Activated CD8-positive, alpha-beta memory T cell treated with anti-CD3 and anti-CD28 coated beads for 36 hours (primary cell): Measurements from ENCODE around the gene IFNL4. TPM values are rescaled to one million over a fixed set of nuclear protein-coding genes. Genes with fewer than 3 reads are reported as not detected.

Source experiments
- CTCF ChIA-PET: fragments of 350-600 bp; sonication (Branson Sonifier 250); formaldehyde crosslinking; loops from one replicate; lab custom pipeline; 2021; ENCODE audit warnings: antibody characterized with exemption; lab: Charles Lee
- POLR2A ChIA-PET: fragments of 350-600 bp; sonication (Branson Sonifier 250); formaldehyde crosslinking; loops from one replicate; lab custom pipeline; 2021; ENCODE audit warnings: antibody characterized with exemption; lab: Charles Lee
- total RNA-seq, 2 experiments: library from RNA; stranded (reverse); gene quantifications; one replicate each; pipeline ENCODE4 v1.2.3, GENCODE V29; 2021

Gene IFNL4
- total RNA-seq, 2 experiments from 2014 or later, result 0.25 TPM

DNA sequence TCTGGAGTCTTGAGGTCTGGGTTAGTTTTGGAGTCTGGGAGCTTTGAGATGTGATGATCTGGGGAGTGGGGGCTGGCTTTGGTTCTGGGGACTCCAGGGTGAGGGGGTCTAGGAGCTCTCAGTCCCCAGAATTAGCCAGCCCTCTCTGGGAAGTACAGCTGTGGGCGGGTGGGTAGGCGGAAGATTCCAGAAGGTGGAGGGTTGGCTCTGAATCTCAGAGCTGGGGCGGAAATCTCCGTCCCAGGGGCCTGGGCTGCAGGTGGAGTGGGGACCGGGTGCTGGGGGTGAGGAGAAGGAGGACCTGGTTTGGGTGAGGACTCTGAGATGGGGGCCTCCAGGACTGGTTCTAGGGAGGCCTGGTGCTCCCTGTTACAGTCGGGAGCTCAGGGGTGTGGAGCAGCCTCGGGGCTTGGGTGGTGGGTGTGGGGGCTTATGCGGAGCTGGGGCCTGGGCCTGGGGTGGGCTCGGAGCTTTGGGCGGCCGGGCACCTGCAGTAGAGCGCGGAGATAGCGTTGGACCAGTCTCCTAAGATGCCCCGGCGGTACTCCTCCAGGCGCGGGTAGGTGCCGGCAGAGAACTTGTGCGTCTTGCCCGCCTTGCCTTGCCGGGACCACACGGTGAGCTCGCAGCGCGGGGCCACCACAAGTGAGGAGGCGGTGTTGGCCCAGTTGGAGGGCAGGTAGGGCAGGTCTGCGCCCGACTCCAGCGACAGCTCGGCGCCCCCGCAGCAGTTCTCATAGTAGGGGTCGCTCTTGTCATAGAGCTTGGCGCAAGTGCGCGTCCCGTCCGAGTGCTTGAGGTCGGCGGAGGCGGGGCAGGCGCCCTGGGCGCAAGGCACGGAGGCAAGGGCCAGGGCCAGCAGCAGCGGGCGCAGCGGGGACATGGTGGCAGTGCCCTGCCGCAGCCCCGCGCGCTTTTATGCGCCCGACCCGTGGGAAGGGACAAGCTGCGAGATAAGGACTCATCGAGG is 45.0 kb downstream of the IFNL4 start, which contains the start of gene SYCN:
TSS of gene SYCN (minus strand) at position 892 of the 970 bp plus-strand sequence. CDS start at position 883, 9 bp downstream.
- ChIA-PET CTCF (interaction anchor here (0.7 to 1.1 kb wide), 2 partner anchors 93 to 124 kb away, joined by 3 read pairs; no protein-coding TSS in a partner anchor), POLR2A (no interaction called here)

DNA sequence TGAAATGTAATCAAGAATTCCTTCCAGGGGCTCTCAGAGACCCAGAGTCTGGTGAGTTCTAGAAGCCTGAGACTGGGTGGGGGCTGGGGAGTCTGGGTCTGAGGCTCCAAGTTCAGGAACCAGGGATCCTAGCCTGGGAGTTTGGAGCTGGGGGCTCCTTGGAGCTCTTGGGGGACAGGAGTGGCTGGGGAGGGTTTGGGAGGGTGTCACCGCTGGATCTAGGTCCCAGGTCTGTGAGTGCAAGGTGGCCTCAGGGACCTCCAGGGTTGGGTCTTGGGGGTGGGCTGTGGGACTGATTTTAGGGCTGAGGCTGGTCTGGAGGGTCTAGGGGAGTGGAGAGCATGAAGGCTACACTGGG is 45.7 kb downstream of the IFNL4 start:
- ChIA-PET POLR2A (no interaction called here), CTCF (interaction anchor here (0.6 kb wide), 1 partner anchor 216 kb away, joined by 3 read pairs; no protein-coding TSS in a partner anchor)

DNA sequence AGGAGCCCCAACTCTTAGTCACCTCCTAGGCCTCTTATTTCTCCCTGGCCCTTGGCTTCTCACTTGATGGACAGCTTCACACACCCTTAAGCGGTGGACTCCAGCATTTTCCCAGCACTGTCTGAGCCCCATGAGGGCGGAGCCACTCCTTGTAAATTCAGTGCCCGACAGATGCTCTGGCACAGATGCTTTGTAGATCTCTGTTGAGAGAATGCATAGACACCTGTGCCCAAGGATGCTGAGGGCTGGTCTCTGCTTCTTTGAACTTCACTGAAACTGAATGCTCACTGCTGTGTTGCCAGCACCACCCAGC is 47.9 kb downstream of the IFNL4 start:
- ChIA-PET POLR2A (no interaction called here), CTCF (no interaction called here)

DNA sequence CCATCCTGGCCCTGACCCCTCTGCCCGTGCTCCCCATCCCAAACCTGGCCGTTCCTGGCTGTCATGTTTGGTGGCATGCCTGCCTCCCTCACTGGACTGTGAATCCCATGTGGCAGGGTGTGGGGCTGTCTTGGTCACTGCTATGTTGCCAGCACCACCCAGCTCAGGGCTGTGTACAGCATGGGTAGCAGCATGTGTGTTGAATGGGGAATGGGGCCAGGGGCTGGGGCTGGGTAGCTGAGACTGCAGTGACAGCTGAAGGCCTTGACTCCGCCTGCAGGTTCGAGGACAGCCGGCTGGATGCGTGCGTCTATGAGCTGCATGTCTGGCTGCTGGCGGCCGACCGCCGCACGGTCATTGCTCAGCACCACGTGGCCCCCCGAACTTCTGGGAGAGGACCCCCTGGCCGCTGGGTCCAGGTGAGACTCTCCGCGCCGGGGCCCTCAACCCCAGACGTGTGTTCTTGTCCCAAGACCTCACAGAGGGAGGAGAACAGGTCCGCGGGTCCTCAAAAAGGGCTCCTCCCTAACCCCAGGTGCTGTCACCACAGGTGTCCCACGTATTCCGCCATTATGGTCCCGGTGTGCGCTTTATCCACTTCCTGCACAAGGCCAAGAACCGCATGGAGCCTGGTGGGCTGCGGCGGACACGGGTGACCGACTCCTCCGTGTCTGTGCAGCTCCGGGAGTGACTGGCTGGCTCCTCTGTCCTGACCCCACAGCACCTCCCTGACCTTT is 48.4 kb downstream of the IFNL4 start:
- CTCF ChIA-PET, result no interaction called here
- POLR2A ChIA-PET, result no interaction called here

DNA sequence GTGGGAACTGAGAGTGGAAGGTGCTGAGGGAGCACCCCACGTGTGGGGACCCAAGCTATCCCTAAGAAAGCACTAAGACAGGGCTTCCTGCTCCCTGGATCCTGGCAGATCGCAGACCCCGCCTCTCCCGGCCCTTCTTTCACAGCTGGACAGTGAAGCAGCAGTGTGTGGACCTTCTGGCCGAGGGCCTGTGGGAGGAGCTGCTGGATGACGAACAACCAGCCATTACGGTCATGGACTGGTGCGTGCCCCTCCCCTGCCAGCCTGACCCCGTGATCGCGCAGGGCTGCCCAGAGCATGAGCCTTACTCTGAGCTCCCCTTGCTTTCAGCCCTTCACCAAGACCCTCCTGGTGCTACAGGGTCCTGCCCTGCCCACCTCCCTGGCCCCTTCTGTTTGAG is 49.6 kb downstream of the IFNL4 start:
- ChIA-PET CTCF (interaction anchor here (0.6 to 0.7 kb wide), 3 partner anchors 24 to 552 kb away, joined by 3 to 4 read pairs (median 3); no protein-coding TSS in a partner anchor), POLR2A (no interaction called here)

DNA sequence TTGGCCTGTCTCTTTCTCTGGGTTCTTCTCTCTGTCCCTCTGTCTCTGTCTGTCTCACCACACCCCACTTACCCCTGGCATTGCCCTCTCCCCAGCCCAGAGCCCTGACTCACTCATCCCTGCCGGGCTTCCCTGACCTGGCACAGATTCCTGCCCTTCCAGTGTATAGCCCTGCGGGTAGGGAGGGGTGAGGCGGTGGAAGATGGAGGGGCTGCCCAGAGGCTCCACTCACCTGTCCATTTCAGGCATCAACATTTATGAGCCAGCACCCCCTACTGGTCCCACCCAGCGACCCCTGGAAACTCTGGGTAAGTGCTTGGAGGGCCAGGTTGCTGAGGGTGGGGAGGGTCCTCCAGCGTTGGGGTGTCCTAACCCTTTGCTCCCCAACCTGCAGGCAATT is 50.8 kb downstream of the IFNL4 start:
- ChIA-PET CTCF (no interaction called here), POLR2A (no interaction called here)

DNA sequence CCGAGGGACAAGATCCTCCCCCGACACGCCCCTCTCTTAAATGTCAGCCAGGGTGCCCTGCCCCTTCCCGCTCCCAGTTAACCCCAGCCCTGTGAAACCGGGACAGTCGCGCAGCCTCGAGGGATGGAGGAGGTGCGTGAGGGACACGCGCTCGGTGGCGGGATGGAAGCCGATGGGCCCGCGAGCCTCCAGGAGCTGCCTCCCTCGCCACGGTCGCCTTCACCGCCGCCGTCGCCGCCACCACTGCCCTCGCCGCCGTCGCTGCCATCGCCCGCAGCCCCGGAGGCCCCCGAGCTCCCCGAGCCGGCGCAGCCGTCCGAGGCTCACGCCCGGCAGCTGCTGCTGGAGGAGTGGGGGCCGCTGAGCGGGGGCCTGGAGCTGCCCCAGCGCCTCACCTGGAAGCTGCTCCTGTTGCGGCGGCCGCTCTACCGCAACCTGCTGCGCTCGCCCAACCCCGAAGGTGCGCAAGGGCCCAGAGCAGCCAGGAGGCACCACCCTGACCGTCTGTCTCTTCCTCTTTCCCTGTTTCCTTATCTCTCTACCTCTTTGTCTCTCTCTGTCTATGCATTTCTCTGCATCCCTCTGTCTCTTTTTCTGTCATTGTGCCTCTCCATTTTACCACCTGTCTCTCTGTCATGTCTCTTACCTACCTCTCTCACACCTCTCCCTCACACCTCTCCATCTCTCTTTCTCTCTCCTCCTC is 51.6 kb downstream of the IFNL4 start, which contains the start of gene NCCRP1:
TSS of gene NCCRP1 (plus strand) at position 105 of the 703 bp plus-strand sequence. CDS start at position 124, 19 bp downstream.
- POLR2A ChIA-PET, result no interaction called here

DNA sequence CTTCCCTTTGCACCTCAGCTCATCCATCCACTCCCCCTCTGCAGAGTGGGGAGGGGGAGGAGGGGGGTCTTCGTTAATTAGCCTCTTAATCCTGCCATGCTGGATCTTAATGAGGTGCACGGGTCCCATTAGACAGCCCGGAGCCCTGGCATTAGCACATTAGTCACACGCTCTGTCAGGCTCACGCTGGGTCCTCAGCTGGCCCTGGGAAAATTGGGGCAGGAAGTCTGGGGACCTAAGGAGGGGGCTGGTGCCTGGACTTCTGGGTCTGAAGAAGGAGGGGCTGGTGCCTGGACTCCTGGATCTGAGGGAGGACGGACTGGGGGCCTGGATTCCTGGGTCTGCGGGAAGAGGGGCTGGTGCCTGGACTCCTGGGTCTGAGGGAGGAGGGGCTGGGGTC is 52.3 kb downstream of the IFNL4 start:
- CTCF ChIA-PET, result no interaction called here

More for the DNA sequence above, 51.6 kb downstream of the IFNL4 start, which contains the start of gene NCCRP1:
- CTCF ChIA-PET, result no interaction called here

More for the DNA sequence above, 52.3 kb downstream of the IFNL4 start:
- POLR2A ChIA-PET, result no interaction called here

Other genes with a start within 250 kb of the IFNL4 start
- 1 to 10 TPM in 1 of 2 experiments, under 1 TPM in 1; 0.82 to 1.4 TPM for gene FBXO27, start 216.3 kb downstream of the IFNL4 start, total RNA-seq
- gene ACP7, start 164.5 kb downstream of the IFNL4 start, total RNA-seq, result not detected
- 10 to 100 TPM; 19.2 TPM for gene PAK4, start 123.1 kb downstream of the IFNL4 start, total RNA-seq
- not detected for gene NCCRP1, start 51.9 kb downstream of the IFNL4 start, total RNA-seq
- gene SYCN, start 44.6 kb downstream of the IFNL4 start, total RNA-seq, result not detected
- not detected for gene IFNL3, start 3.9 kb downstream of the IFNL4 start, total RNA-seq
- not detected for gene IFNL2, start 19.5 kb upstream of the IFNL4 start, total RNA-seq
- not detected for gene IFNL1, start 47.6 kb upstream of the IFNL4 start, total RNA-seq
- 1 to 10 TPM; 4.3 to 4.6 TPM for gene LRFN1, start 72.0 kb upstream of the IFNL4 start, total RNA-seq
- 100 to 1,000 TPM; 211 to 231 TPM for gene GMFG, start 87.2 kb upstream of the IFNL4 start, total RNA-seq
- gene SAMD4B, start 93.6 kb upstream of the IFNL4 start, total RNA-seq, result 10 to 100 TPM; 55.5 to 57.6 TPM
- gene PAF1, start 142.2 kb upstream of the IFNL4 start, total RNA-seq, result 10 to 100 TPM; 43.6 to 44.7 TPM
- 10 to 100 TPM; 28.7 to 30.3 TPM for gene MED29, start 142.5 kb upstream of the IFNL4 start, total RNA-seq
- 10 to 100 TPM; 16.6 to 17.4 TPM for gene ZFP36, start 158.0 kb upstream of the IFNL4 start, total RNA-seq
- 10 to 100 TPM; 30.4 to 30.9 TPM for gene PLEKHG2, start 163.8 kb upstream of the IFNL4 start, total RNA-seq
- gene RPS16, start 187.1 kb upstream of the IFNL4 start, total RNA-seq, result 1,000 to 10,000 TPM; 2,748 to 2,778 TPM
- 100 to 1,000 TPM; 179 to 189 TPM for gene SUPT5H, start 196.7 kb upstream of the IFNL4 start, total RNA-seq
- gene TIMM50, start 232.0 kb upstream of the IFNL4 start, total RNA-seq, result 100 to 1,000 TPM; 135 to 144 TPM